Neural crest cell (in vitro differentiated cells): ENCODE measurements around the gene GALNT17. TPM values are rescaled to one million over a fixed set of nuclear protein-coding genes. Genes with fewer than 3 reads are reported as not detected.
"Not testable (repeated sequence)": the region's sequence is repeated elsewhere in the genome, so short reads cannot be mapped to it uniquely, and the experiment has no call there.

Source experiments
- DNase-seq: peaks from one replicate; pipeline ENCODE4 v3.0.0; 2021; ENCODE audit warnings: low read depth, mixed read lengths, low spot score
- H3K27ac Mint-ChIP-seq: one replicate; pipeline ENCODE4 v1.8.0; 2021; ENCODE audit warnings: mild to moderate bottlenecking, mixed read lengths; ENCODE audit not compliant: unreplicated experiment
- H3K27me3 Mint-ChIP-seq: 2 replicates; pipeline ENCODE4 v1.8.0; 2021; ENCODE audit warnings: low read depth, mild to moderate bottlenecking, mixed read lengths
- H3K36me3 Mint-ChIP-seq: 2 replicates; pipeline ENCODE4 v1.8.0; 2021; ENCODE audit warnings: low read depth, mild to moderate bottlenecking, mixed read lengths
- H3K4me1 Mint-ChIP-seq: 2 replicates; pipeline ENCODE4 v1.8.0; 2021; ENCODE audit warnings: mixed read lengths
- H3K4me3 Mint-ChIP-seq: one replicate; pipeline ENCODE4 v1.8.0; 2021; ENCODE audit warnings: mild to moderate bottlenecking, mixed read lengths
- H3K9me3 Mint-ChIP-seq: 2 replicates; pipeline ENCODE4 v1.8.0; 2021; ENCODE audit warnings: mixed read lengths
- total RNA-seq: library from RNA; stranded (reverse); gene quantifications from 2 replicates; pipeline ENCODE4 v1.2.1, GENCODE V29; 2021
- TF ChIP-seq, protein P1 (sequence below): fragments of 200-600 bp; sonication (generic); conservative IDR thresholded peaks from 2 replicates; pipeline ENCODE4 v1.5.0; 2021; ENCODE audit warnings: antibody characterized with exemption, mild to moderate bottlenecking

Gene GALNT17
- total RNA-seq, 1 donor from 2014 or later, result 11.0 TPM

DNA sequence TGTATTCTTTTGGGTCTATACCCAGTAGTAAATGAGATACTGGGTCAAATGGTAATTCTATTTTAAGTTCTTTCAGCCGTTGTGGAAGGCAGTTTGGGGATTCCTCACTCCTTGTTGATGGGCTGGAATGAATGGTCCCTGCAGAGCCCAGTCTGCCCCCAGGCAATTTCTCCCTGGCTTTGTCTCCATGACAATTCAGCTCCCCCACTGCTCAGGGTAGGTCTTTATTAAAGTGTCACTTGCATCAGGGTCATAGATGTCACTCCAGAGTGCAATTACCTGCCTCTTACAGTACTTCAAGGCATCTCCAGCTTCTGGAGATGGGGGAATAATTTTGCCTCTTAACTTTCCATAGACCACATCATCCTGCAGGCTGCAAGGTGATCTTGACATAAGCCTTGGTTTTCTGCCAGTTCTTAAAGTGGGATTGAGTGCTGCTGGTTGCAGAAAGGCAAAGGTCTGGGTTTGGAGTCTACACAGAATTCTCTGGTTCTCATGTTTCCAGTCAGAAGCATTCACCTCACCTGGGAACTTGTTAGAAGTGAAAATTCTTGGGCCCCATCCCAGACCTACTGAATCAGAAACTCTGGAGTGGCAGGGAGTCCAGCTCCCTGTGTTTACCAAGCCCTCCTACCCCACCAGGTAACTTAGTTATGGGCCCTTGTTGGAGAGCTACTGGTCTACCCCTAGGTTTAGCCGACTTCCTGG, 442.4 kb downstream of the GALNT17 start:
- H3K36me3 Mint-ChIP-seq, result no peaks in the 10 kb centered on the region
- H3K27me3 Mint-ChIP-seq, result no peaks in the 10 kb centered on the region
- TF ChIP-seq, protein P1, sequence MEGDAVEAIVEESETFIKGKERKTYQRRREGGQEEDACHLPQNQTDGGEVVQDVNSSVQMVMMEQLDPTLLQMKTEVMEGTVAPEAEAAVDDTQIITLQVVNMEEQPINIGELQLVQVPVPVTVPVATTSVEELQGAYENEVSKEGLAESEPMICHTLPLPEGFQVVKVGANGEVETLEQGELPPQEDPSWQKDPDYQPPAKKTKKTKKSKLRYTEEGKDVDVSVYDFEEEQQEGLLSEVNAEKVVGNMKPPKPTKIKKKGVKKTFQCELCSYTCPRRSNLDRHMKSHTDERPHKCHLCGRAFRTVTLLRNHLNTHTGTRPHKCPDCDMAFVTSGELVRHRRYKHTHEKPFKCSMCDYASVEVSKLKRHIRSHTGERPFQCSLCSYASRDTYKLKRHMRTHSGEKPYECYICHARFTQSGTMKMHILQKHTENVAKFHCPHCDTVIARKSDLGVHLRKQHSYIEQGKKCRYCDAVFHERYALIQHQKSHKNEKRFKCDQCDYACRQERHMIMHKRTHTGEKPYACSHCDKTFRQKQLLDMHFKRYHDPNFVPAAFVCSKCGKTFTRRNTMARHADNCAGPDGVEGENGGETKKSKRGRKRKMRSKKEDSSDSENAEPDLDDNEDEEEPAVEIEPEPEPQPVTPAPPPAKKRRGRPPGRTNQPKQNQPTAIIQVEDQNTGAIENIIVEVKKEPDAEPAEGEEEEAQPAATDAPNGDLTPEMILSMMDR, result no peak
- H3K4me3 Mint-ChIP-seq, result no peak overlapping the region
- peaks cover 4% of the 10 kb centered on the region for H3K9me3 Mint-ChIP-seq
- peaks cover 11% of the 10 kb centered on the region for H3K4me1 Mint-ChIP-seq
- H3K27ac Mint-ChIP-seq, result no peak overlapping the region
- no peak for DNase-seq

DNA sequence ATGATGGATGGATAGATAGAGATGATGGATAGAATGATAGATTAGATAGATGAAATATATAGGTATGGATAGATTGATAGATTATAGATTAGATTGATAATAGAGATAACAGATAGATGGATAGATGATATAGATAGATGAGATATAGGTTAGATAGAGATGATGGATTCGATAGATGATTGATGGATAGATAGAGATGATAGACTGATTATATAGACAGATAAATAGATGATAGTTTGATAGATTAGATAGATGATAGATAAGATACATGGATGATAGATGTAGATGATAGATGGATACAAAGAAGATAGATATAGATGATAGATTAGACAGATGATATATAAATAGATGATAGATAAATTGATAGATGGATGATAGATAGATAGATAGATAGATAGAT, 448.1 kb downstream of the GALNT17 start:
- Mint-ChIP-seq H3K36me3 (no peaks in the 10 kb centered on the region), H3K27ac (no peak overlapping the region), H3K4me1 (no peaks in the 10 kb centered on the region), H3K27me3 (no peaks in the 10 kb centered on the region), H3K9me3 (peaks cover 2% of the 10 kb centered on the region), H3K4me3 (no peak overlapping the region)
- DNase-seq, result no peak
- TF ChIP-seq, protein P1, result no peak

DNA sequence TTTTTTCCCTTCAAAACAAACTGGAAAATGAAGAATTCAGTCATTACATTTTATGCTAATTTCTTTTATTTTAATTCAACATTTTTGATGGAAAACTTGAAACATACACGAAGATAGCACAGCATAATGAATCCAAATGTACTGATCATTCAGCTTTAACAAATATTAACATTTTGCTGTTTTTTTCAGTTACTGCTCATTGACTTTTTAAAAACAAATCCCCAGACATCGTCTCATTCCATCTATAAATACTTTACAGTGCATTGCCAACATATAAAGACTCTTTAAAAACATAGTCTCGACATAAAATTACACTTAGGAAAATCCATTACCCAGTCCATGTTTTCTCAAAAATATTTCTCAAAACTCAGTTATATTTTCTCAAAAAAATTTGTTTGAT, 452.3 kb downstream of the GALNT17 start:
- Mint-ChIP-seq H3K36me3 (peaks cover 11% of the 10 kb centered on the region), H3K9me3 (peaks cover 9% of the 10 kb centered on the region), H3K4me1 (no peaks in the 10 kb centered on the region), H3K27ac (no peak overlapping the region), H3K4me3 (no peak overlapping the region), H3K27me3 (no peaks in the 10 kb centered on the region)
- no peak for DNase-seq
- TF ChIP-seq, protein P1, result no peak

DNA sequence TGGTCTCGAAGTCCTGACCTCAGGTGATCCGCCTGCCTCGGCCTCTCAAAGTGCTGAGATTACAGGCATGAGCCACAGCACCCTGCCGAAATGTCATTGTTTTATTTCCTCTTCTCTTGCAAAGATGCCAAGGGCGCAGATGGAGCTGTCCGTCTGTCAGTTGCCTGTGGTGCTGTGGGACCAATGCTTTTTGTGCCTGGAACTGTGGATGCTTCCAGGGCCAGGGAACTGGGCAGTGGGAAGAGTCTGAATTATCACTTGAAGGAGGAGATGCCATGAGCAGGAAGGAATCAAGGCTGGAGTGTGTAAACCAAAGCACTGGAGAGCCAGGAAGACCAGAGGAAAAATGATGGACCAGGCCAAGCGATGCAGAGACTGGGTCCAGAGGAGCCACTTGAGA, 459.9 kb downstream of the GALNT17 start:
- DNase-seq, result no peak
- H3K36me3 Mint-ChIP-seq, result peaks cover 11% of the 10 kb centered on the region
- TF ChIP-seq, protein P1, result no peak
- peaks cover 8% of the 10 kb centered on the region for H3K4me1 Mint-ChIP-seq
- peak overlapping the region; percentile 78 for H3K27ac Mint-ChIP-seq
- no peak overlapping the region for H3K4me3 Mint-ChIP-seq
- H3K9me3 Mint-ChIP-seq, result peaks cover 11% of the 10 kb centered on the region
- H3K27me3 Mint-ChIP-seq, result no peaks in the 10 kb centered on the region

DNA sequence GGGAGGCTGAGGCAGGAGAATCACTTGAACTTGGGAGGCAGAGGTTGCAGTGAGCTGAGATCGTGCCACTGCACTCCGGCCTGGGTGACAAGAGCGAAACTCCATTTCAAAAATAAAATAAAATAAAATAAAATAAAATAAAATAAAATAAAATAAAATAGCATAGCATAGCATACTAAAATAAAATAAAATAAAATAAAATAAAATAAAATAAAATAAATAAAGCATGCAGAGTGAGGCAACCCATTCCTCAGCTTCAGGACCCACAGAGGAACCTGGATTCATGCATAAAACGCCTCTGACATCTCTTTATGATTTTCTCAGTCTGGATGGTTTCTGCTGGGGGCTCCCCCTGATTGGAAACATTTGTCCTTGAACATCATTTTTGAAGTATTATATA, 460.4 kb downstream of the GALNT17 start:
- H3K27ac Mint-ChIP-seq, DNase-seq, H3K4me3 Mint-ChIP-seq, H3K9me3 Mint-ChIP-seq, H3K4me1 Mint-ChIP-seq, H3K27me3 Mint-ChIP-seq, H3K36me3 Mint-ChIP-seq: not testable (repeated sequence)

DNA sequence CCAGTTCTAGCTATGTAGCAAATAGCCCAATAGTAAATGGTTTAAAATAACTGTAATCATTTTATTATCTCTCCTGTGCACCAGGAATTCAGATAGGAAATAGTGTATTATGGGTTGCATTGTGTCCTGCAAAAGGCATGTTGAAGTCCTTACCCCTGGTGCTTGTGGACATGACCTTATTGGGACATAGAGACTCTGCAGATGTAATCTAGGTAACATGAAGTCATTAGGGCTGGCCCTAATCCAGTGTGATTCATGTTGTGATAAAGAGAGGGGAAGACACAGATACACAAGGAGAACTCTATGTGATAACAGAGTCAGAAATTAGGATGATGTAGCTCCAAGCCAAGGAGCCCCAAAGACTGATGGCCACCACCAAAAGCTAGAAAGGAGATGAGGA, 462.8 kb downstream of the GALNT17 start:
- H3K27ac Mint-ChIP-seq, result no peak overlapping the region
- H3K27me3 Mint-ChIP-seq, result no peaks in the 10 kb centered on the region
- peaks cover 8% of the 10 kb centered on the region for H3K4me1 Mint-ChIP-seq
- no peak overlapping the region for H3K4me3 Mint-ChIP-seq
- no peaks in the 10 kb centered on the region for H3K36me3 Mint-ChIP-seq
- TF ChIP-seq, protein P1, result no peak
- H3K9me3 Mint-ChIP-seq, result peaks cover 3% of the 10 kb centered on the region
- DNase-seq, result no peak
